Measurements from ENCODE around the gene RAPGEF6.

Gene RAPGEF6

GRCh38 chr5:131533836-131534235, 101.2 kb downstream of the RAPGEF6 start:
- no peaks in the 10 kb centered on the region for H3K27me3 Mint-ChIP-seq
- H3K36me3 Mint-ChIP-seq (ENCODE audit: low read depth): peaks cover 37% of the 10 kb centered on the region
- peaks cover 86% of the 10 kb centered on the region for H3K4me1 Mint-ChIP-seq (ENCODE audit: low read depth)
- no peak overlapping the region for H3K4me3 Mint-ChIP-seq
- DNase-seq: no peak
- peak overlapping the region; percentile 75 for H3K27ac Mint-ChIP-seq
- no peaks in the 10 kb centered on the region for H3K9me3 Mint-ChIP-seq

GRCh38 chr5:131532031-131532640, 102.9 kb downstream of the RAPGEF6 start:
- Mint-ChIP-seq H3K9me3 (no peaks in the 10 kb centered on the region), H3K27me3 (no peaks in the 10 kb centered on the region), H3K27ac (peak overlapping the region; percentile 86), H3K4me1 (ENCODE audit: low read depth) (peaks cover 80% of the 10 kb centered on the region), H3K36me3 (ENCODE audit: low read depth) (peaks cover 30% of the 10 kb centered on the region), H3K4me3 (peak overlapping the region; percentile 73)
- DNase-seq: no peak

GRCh38 chr5:131530706-131531331, 104.2 kb downstream of the RAPGEF6 start:
- Mint-ChIP-seq H3K36me3 (ENCODE audit: low read depth) (peaks cover 23% of the 10 kb centered on the region), H3K27ac (peak overlapping the region; percentile 84), H3K27me3 (no peaks in the 10 kb centered on the region), H3K9me3 (no peaks in the 10 kb centered on the region), H3K4me3 (no peak overlapping the region), H3K4me1 (ENCODE audit: low read depth) (peaks cover 82% of the 10 kb centered on the region)
- no peak for DNase-seq

- H3K4me1 Mint-ChIP-seq (ENCODE audit: low read depth): peaks cover 79% of the 10 kb centered on the region
- no peaks in the 10 kb centered on the region for H3K9me3 Mint-ChIP-seq
- peaks cover 18% of the 10 kb centered on the region for H3K36me3 Mint-ChIP-seq (ENCODE audit: low read depth)
- DNase-seq: no peak
- H3K27ac Mint-ChIP-seq: peak overlapping the region; percentile 22
- H3K27me3 Mint-ChIP-seq: no peaks in the 10 kb centered on the region
- no peak overlapping the region for H3K4me3 Mint-ChIP-seq
Observed at GRCh38 chr5:131528682-131529081, 106.3 kb downstream of the RAPGEF6 start.

- H3K4me1 Mint-ChIP-seq (ENCODE audit: low read depth): peaks cover 81% of the 10 kb centered on the region
Observed at GRCh38 chr5:131525805-131526204, 109.2 kb downstream of the RAPGEF6 start.

GRCh38 chr5:131524431-131524830, 110.6 kb downstream of the RAPGEF6 start:
- Mint-ChIP-seq H3K4me3 (no peak overlapping the region), H3K4me1 (ENCODE audit: low read depth) (peaks cover 80% of the 10 kb centered on the region), H3K27me3 (no peaks in the 10 kb centered on the region), H3K9me3 (no peaks in the 10 kb centered on the region), H3K36me3 (ENCODE audit: low read depth) (peaks cover 37% of the 10 kb centered on the region), H3K27ac (no peak overlapping the region)
- no peak for DNase-seq

More at GRCh38 chr5:131525805-131526204, 109.2 kb downstream of the RAPGEF6 start:
- H3K27me3 Mint-ChIP-seq: no peaks in the 10 kb centered on the region
- H3K36me3 Mint-ChIP-seq (ENCODE audit: low read depth): peaks cover 32% of the 10 kb centered on the region
- peak overlapping the region; percentile 3 for H3K27ac Mint-ChIP-seq
- no peak for DNase-seq
- H3K4me3 Mint-ChIP-seq: no peak overlapping the region
- H3K9me3 Mint-ChIP-seq: no peaks in the 10 kb centered on the region

- Mint-ChIP-seq H3K4me1 (ENCODE audit: low read depth) (peaks cover 74% of the 10 kb centered on the region), H3K27me3 (no peaks in the 10 kb centered on the region), H3K4me3 (no peak overlapping the region), H3K36me3 (ENCODE audit: low read depth) (peaks cover 39% of the 10 kb centered on the region), H3K27ac (no peak overlapping the region), H3K9me3 (no peaks in the 10 kb centered on the region)
- no peak for DNase-seq
Observed at GRCh38 chr5:131523500-131524185, 111.4 kb downstream of the RAPGEF6 start.

GRCh38 chr5:131521252-131521651, 113.8 kb downstream of the RAPGEF6 start:
- Mint-ChIP-seq H3K27ac (no peak overlapping the region), H3K4me3 (no peak overlapping the region), H3K4me1 (ENCODE audit: low read depth) (peaks cover 68% of the 10 kb centered on the region), H3K27me3 (no peaks in the 10 kb centered on the region), H3K36me3 (ENCODE audit: low read depth) (peaks cover 52% of the 10 kb centered on the region), H3K9me3 (no peaks in the 10 kb centered on the region)
- no peak for DNase-seq

- Mint-ChIP-seq H3K4me1 (ENCODE audit: low read depth) (peaks cover 62% of the 10 kb centered on the region), H3K36me3 (ENCODE audit: low read depth) (peaks cover 63% of the 10 kb centered on the region), H3K4me3 (peak overlapping the region; percentile 66), H3K9me3 (no peaks in the 10 kb centered on the region), H3K27ac (peak overlapping the region; percentile 88), H3K27me3 (no peaks in the 10 kb centered on the region)
- DNase-seq: no peak
Observed at GRCh38 chr5:131515348-131515747, 119.7 kb downstream of the RAPGEF6 start.

GRCh38 chr5:131514316-131515283, 120.4 kb downstream of the RAPGEF6 start:
- H3K4me3 Mint-ChIP-seq: peak overlapping the region; percentile 66
- H3K27me3 Mint-ChIP-seq: no peaks in the 10 kb centered on the region
- no peaks in the 10 kb centered on the region for H3K9me3 Mint-ChIP-seq
- peaks cover 66% of the 10 kb centered on the region for H3K36me3 Mint-ChIP-seq (ENCODE audit: low read depth)
- H3K4me1 Mint-ChIP-seq (ENCODE audit: low read depth): peaks cover 65% of the 10 kb centered on the region
- DNase-seq: no peak
- peak overlapping the region; percentile 88 for H3K27ac Mint-ChIP-seq

GRCh38 chr5:131513780-131514179, 121.2 kb downstream of the RAPGEF6 start:
- DNase-seq: no peak
- peak overlapping the region; percentile 59 for H3K27ac Mint-ChIP-seq
- H3K27me3 Mint-ChIP-seq: no peaks in the 10 kb centered on the region
- H3K4me3 Mint-ChIP-seq: no peak overlapping the region
- peaks cover 62% of the 10 kb centered on the region for H3K4me1 Mint-ChIP-seq (ENCODE audit: low read depth)
- H3K9me3 Mint-ChIP-seq: no peaks in the 10 kb centered on the region
- H3K36me3 Mint-ChIP-seq (ENCODE audit: low read depth): peaks cover 58% of the 10 kb centered on the region

- Mint-ChIP-seq H3K4me1 (ENCODE audit: low read depth) (peaks cover 56% of the 10 kb centered on the region), H3K36me3 (ENCODE audit: low read depth) (peaks cover 58% of the 10 kb centered on the region), H3K4me3 (no peak overlapping the region), H3K9me3 (no peaks in the 10 kb centered on the region), H3K27me3 (no peaks in the 10 kb centered on the region), H3K27ac (peak overlapping the region; percentile 15)
- DNase-seq: no peak
Observed at GRCh38 chr5:131511934-131512333, 123.1 kb downstream of the RAPGEF6 start.

GRCh38 chr5:131509801-131510200, 125.2 kb downstream of the RAPGEF6 start:
- H3K36me3 Mint-ChIP-seq (ENCODE audit: low read depth): peaks cover 56% of the 10 kb centered on the region
- no peak for DNase-seq
- no peak overlapping the region for H3K4me3 Mint-ChIP-seq
- H3K9me3 Mint-ChIP-seq: no peaks in the 10 kb centered on the region
- H3K4me1 Mint-ChIP-seq (ENCODE audit: low read depth): peaks cover 37% of the 10 kb centered on the region
- H3K27me3 Mint-ChIP-seq: no peaks in the 10 kb centered on the region
- H3K27ac Mint-ChIP-seq: no peak overlapping the region

GRCh38 chr5:131505237-131505908, 129.7 kb downstream of the RAPGEF6 start:
- Mint-ChIP-seq H3K27ac (peak overlapping the region; percentile 14), H3K36me3 (ENCODE audit: low read depth) (peaks cover 78% of the 10 kb centered on the region), H3K4me1 (ENCODE audit: low read depth) (peaks cover 16% of the 10 kb centered on the region), H3K9me3 (no peaks in the 10 kb centered on the region), H3K27me3 (no peaks in the 10 kb centered on the region), H3K4me3 (no peak overlapping the region)
- no peak for DNase-seq
